Activated CD8-positive, alpha-beta memory T cell treated with anti-CD3 and anti-CD28 coated beads for 4 hours (primary cell): ENCODE data around the gene SLC48A1.

Source experiments
- DNase-seq, 2 donors: peaks; one replicate each; pipeline ENCODE4 v3.0.0-alpha.2; 2020; ENCODE audit warnings: low read depth in 2 of 2

SLC48A1 gene

DNA sequence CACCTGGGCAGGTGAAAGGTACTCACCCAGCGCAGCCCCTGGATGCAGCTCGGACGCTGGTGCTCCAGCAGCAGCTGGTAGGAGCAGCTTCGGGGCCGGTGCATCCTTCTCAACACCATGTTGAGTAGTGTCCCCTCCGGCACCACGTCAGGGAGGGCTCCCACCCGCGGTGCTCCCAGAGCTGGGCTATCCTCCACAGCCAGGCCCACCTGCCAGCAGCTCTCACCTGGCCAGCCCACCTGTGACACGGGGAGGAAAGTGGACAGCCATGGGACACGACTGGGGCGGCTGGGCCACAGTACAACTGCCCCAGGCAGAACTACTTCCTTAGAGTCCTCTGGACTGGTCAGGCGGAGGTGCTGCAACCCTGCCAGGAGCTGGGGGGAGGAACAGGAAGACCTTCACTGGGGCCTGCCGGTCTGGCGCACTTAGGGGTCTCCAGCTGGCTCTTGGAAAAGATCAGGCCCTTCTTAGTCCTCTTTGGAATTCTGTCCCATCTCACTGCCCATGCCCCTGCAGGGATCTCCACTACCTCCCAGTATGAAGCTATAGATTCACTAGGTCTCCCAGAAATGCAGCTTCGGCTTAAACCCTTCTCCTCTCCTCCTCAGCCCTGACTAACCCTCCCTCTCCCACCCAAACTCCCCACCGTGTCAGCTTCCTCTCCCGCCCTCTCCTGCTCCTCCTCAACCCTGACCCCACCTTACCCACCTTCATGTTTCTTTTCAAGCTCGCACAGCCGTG is 15.0 kb upstream of the SLC48A1 start:
- no peak for DNase-seq

DNA sequence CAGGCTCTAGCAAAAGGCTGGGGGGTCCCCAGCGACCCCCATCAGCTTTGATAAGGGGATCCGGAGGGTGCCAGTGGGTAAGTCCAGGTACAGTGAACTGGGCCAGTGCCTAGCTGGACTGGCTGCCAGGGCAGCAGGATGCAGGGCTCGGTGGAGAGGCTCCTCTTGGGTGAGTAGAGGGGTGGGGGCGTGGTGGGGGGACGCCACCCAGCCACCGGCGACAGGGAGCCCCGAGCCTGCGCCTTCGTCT is 14.5 kb upstream of the SLC48A1 start:
- no peak for DNase-seq

DNA sequence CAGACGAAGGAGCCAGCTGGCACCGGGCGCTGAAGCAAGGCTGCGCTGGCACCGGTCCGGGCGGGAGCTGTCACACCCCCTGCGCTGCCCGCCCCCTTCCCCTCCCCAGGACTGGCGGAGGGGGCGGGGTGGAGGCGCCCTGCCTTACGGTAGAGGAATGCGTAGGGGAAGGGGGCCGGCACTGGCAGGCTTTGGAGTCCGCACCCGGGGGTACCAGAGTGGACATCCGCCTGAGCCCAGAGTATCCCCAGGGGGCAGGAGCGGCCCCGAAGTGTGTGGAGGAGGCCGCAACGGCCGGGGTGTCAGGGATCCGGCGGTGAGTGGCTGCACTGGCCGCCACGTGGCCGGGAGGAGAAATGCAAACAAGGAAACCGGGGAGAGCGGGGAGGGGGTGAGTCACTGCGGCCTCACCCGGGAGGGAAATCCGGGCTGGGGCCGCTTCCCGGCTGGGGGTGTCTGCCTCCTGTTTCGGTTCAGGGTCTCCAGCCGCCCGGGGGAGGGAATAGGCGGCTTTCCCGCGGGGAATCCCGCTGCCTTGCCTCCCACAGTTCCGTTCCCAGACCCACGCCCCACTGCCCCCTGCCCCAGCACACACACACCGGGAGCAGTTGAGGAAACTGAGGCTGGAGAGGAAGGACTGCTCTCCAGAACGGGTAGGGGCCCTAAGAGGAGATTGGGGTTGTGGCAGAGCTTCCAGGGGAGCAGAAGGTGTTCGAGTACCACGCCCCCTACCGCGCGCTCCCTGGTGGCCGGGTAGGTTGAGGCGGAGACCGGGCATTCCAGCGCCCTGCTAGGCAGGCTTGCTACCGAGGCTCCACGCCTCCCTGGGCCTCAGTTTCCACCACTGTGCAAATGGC is 14.0 kb upstream of the SLC48A1 start, which contains the start of gene RAPGEF3:
RAPGEF3 (minus strand) TSS at position 47 of the 857 bp plus-strand sequence. CDS start 324 bp downstream, outside the sequence.
- DNase-seq = peak; percentile 41 to 46

DNA sequence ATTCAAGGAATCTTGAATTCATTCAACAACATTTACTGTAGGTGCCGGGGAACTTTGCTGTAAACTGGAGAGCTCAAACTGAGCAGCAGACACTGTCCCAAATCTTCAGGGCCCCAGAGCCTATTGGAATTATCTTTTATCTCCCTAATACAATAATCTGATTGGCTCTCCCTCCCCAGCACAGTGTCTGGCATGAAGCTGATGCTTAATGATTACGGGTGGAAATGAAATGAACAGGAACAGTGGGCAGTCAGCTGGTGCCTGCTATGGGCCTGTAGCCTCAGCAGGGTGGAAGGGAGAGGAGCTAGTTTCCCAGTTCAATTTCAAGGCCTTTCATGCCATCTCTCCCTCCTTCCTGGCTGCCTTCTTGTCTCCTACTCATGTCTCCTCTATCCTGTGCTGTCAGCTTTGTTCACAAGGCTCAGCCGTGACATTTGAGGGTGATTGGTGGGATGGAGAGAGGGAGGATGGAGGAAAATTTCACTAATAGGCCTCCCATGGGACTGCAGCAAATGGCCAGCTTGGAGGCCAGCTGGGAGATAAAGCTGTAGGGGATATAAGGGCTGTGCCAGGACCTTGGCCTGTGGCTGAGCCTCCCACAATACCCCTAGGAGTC is 10.1 kb upstream of the SLC48A1 start:
- DNase-seq = no peak

DNA sequence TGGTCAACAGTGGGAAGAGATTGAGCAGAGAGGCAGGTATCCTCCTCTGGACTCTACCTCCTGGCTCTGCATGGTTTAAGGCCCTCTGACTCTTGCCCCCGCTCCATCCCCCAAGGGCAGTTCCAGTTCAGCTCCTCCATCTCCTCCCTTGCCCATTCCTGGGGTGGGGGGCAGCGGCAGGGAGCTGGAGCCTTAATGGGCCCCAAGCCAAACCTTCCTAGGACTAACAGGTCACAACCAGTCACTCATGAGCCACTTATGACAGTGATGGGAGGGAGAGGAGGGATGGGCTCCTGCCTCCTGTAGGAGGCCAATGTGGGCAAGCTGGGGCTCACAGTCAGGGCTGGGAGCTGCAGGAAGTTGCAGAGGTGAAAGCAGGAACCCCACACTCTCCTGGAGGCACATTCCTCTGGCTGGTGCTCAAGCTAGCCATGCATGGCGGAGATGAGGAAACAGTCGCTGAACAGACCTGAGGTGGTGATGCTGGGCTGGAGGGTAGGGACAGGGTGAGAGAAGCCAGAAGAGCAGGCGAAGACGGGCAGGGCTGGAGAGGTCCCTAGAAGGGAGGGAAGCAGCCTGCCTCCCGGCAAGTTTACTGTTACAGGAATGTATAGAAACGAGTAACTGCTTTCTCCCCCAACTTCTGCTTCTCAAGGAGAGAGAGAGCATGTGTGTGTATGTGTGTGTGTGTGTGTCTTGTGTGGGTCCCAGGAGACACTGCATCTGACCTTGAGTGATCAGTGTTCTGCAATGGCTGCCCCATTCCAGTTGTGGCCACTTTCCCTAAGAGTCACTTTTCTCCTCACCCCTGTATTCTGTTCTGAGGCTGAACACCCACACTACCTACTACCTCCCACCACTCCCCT is 9.3 kb upstream of the SLC48A1 start:
- DNase-seq = no peak

DNA sequence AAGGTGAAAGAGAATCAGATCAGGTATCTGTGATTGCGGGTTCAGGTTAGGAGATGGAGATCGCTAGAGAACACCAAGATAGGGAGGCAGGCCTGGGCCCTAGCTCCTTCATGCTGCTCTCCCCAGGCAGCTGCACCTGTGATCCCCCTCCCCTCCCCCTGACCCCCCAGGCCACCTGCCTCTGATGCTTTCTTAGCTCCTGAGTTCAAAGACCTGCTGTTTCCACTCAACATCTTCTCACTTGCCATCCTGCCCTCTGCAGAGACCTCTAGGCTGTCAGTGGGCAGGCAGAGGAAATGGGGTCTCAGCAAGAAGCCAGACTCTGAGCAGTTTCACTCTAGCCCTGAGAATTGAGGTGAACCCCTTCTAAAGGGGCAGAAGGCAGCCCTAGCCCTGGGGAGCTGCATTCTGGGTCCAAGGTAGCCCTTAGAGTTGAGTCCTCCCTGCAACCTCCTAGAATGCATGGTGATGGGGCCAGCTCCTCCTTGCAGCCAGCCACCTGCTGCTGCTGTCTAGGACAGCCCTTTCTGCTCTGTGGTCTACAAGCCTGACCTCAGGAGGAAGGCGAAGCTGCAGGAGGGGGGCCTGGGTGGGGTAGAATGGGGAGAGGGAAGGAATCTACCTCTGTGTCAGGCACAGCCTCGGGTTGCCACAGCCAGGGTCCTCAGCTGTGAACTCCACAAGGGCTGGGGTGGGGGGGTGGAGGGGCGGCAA is 6.4 kb upstream of the SLC48A1 start:
- DNase-seq = no peak

DNA sequence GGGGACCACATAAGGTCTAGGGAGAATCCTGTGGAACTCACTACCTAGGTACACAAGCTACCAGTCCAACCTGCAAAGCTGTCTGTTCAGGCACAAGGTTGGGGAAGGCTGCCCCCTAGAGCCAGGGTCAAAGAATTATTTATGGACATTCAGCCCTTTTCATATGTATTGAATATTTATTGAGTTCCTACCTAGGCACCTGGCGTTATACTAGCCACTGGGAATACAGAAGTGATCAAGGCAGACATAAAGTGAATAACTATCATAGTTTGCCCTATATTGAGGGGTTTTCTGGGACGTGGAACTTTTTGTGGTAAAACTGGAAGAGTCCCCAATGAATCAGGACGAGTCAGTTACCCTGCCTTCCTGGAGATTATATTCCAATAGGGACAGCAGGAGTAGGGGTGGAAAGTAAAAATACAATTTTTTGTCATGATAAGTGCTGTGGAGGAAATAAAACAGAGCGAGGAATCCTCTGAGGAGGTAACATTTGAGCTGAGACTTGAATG is 5.8 kb upstream of the SLC48A1 start:
- DNase-seq = peak; percentile 48 to 50

DNA sequence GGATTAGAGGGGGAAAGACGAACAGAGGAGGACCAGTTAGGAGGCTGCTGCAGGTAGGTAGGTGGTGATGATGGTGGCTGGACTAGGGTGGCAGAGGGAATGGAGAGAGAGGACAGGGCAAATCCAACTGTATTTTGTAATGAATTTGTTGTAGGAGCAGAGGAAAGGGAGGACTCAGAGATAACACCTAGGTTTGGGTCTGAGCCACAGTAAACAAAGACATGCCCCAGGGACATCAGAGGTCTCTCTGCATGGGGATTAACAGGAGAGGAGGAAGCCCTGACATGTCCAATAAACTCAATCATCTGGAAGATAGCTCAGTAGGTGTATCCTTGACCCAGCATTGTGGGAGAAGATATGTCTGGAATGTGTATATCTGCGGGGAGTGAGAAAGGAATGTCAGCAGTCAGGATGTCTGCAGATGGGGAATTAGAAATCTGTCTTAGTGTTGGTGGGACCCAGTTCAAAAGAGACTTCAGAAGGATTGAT is 4.7 kb upstream of the SLC48A1 start:
- no peak for DNase-seq

DNA sequence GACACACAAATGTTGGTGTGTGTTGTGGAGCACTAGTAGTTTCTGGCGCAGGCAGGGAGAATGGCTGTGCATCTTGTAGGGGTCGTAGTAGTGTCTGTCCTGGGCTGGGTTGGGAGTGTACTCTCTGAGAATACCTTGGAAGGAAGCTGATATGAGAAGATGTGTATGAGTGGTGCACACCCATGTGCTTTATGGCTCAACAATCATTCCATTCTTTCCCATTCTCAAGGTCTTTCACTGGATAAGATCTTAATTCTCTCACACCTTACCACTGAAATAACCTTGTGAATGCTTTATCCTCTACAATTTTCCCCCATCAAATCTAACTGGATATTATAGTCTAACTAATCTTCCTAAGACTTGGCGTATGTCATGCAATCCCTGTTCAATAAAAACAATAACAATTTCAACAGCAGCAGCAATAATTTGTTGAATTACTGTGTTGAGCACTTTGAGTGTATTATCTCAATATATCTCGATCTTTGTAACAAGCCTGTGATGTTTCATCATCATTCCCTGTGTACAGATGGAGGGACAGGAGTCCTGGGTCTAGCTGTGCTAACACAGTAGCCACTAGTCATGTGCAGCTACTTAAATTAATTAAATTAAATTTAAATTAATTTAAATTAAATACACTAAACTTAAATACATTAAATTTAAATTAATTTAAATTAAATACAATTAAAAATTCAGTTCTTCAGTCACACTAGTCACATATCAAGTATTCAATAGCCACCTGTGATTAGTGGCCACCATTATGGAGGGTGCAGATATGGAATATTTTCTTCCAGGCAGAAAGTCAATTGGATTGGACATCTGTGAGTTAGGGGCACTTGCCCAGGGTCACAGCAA is 3.6 kb upstream of the SLC48A1 start:
- no peak for DNase-seq

DNA sequence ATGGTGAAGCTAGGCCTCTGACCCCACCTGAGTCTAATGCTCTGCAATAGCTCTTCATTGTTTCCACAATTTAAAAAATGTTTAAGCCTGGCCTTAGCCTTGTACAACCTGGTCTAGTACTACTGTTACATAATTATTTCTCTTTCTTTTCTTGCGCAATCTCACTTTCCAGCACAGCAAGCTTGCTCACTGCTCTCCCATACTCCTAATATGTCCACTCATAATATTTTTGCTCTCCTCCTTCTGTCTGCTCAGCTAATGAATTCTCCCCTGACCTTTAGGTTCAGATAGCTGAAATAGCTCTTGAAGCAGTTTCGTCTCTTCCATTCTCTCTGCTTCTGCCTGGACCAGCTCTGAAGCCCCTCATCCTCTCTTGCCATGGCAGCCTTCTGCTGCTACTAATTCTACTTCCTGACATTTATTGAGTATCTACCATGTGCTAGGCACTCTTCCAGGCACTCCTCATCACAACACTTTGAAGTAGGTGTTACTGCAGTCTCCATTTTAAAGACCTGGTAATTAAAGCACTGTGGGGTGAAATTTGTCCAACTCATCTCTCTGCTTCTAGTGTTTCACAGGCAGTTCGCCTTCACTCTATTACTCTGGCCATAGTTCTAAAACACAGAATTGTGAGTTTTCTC is 2.8 kb upstream of the SLC48A1 start:
- DNase-seq = no peak

DNA sequence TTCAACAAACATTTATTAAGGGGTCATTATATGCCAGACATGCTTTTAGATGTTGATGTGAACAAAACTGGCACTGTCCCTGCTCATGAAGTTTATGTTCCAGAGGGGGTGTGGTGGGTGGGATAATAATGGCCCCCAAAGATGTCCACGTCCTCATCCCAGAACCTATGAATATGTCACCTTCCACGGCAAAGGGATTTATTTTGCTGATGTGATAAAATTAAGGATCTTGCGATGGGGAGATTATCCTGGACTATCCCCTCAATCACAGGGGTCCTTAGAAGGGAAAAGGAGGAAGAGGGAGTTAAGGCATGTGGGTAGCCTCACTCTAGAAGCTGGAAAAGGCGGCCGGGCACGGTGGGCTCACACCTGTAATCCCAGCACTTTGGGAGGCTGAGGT is 1.7 kb upstream of the SLC48A1 start:
- no peak for DNase-seq

DNA sequence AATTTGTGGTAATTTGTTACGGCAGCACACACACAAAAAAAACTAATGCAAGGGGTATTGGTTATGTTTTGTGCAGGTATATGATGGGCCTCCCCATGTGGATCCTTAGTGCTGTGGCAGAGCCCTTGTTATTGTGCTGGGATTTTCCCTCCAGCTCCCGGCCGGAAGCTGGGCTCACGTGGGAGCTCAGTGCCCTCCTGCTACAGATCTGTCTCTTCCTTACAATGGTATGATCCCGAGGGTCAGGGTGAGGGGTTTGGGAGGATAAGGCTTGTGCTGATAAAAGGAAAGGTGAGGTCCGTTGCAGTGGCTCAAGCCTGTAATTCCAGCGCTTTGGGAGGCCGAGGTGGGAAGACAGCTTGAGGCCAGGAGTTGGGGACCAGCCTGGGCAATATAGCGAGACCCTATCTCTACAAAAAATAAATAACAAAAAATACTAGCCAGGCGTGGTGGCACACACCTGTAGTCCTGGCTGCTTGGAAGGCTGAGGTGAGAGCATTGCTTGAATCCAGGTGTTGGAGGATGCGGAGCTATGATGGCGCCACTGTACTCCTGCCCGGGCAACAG is 861 bp upstream of the SLC48A1 start:
- no peak for DNase-seq

DNA sequence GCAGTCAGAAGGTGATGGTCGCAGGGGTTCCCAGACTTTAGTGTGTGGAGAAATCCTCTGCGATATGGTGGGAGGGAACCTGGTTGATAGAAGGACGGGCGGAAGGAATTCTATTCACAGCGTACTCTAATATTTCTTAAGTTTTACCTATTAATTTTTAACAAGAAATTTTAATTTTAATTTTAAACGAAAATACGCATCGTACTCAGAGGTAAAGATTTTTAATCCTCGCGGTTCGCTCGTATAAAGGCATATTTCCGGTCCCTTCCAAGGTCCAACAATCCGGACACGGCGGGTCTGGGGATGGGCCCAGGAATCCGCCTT is 338 bp upstream of the SLC48A1 start:
- DNase-seq = no peak

DNA sequence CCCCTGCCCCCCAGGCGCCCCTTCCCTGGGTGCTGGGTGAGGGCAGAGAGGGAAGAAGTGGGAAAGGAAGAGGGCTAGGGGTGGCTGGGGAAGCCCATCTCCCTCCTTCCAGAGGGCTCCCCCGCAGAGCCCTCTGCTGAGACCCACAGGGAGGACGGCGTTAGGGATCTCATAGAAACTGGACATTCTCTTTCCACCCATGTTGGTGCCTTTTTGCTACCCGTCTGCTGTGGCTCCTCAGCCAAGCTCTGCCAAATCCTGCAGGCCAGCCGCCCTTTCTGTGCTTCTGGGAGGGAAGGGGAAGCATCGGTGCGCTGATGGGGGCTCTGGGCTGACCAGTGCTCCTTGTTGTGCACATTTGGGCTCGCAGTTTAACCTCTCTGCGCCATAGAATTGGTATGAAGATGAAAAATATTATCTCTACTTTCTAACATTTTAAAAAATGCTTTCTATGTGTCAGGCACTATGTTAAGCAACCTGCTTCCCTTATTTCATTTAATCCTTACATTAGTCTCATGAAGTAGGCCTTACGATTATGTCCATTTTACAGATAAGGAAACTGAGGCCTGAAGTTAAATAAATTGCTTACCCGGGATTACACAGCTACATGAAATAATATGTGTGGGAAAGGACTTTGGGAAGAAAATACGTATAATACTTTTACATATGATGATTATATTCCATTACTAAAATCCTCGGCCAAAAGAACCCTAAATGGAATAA is 981 bp downstream of the SLC48A1 start:
- no peak for DNase-seq

DNA sequence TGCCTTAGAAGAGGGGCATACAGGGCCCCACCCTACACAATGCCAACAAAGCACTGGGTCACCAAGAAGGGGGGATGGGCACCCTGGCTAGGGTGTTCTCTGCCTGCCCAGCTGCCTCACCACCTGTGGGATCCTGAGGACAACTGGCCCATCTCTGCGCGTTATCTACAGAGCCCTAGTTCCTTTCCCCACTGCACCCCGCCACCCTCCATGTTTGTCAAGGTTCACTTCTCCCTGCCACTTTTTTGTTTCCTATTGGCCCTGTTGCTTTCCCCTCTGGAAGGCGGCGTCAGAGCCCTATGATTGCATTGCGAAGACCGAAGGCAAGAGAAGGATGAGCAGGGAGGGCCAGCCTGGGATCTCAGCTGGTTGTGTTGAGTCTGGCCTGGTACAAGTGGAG is 1.6 kb downstream of the SLC48A1 start:
- no peak for DNase-seq

DNA sequence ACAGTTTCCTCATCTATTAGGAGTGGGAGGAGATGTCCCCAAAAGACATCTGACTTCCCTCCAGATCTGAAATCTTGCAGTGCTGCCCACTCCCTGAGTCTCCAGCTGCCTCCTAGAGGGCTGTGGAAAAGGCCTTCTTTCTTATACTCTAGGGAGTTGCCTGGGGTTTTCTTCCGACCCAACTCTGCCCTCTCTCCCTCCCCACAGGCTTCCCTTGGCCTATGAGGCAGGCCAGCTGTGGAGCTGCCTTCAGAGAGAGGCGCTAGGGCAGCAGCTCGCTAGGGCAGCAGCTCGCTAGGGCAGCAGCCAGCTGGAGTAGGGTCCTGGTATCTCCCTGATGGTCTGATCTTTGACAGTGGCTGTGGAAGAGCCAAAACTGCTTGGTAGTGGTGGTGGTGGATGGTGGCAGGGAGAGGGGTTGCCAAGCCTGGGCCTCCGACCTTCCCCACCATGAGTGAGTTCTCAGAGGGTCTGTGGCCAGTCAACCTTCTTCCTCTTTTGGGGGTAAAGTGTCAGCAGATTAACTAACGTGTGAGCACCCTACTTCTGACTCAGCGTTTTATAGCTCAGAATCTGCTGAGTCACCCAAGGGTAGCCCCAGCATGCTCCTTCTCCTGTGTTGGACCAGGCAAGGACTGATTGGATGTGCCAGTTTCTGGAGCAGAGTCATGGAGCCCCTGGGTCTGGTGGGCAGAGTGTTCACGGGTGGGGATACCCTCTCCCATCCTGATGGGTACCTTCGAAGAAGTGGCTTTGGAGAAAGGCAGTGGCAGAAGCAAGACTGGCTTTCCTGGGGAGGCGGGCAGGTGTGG is 2.3 kb downstream of the SLC48A1 start:
- no peak for DNase-seq

DNA sequence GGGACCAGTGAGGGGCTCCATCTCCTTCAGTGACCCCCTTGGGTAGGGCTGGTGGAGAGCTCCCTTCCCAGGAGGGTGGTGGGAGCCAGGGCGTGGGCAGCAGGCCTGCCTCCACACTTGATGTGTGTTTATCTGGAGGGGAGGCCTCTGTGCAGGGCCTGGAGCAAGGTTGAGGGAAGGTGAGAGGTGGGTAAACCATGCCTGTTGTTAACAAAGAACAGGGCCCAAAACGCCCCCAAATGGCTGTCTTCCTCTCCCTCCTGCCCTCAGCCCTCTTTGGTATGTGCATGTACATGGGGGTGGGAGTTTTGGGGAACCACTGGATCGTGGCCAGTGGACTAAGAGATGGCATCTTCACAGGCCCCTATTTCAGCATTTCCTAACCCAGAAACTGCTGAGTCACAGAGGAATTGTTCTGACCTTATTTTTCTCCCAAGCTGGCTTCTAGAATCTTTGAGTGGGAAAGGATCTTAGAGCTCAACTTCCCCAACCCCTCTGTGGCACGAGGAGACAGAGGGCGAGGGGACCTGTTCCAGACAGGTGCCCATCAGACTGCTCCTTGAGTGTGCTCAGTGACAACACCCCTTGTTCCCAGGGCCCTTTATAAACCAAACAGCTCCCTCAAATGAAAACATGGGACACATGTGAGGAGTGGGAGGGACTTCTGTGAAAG is 3.6 kb downstream of the SLC48A1 start:
- DNase-seq = no peak
